Activated naive CD8-positive, alpha-beta T cell (primary cell): ENCODE results near the gene SLC5A6.

ENCODE experiments used
- H3K27ac Mint-ChIP-seq: one replicate; pipeline ENCODE4 v1.8.0; 2021; ENCODE audit warnings: mixed read lengths
- H3K27me3 Mint-ChIP-seq: one replicate; pipeline ENCODE4 v1.8.0; 2021; ENCODE audit warnings: mixed read lengths
- H3K36me3 Mint-ChIP-seq: one replicate; pipeline ENCODE4 v1.8.0; 2021; ENCODE audit warnings: mixed read lengths
- H3K4me1 Mint-ChIP-seq: one replicate; pipeline ENCODE4 v1.8.0; 2021; ENCODE audit warnings: low read depth, mixed read lengths
- H3K4me3 Mint-ChIP-seq: one replicate; pipeline ENCODE4 v1.8.0; 2021; ENCODE audit warnings: mild to moderate bottlenecking, mixed read lengths
- H3K9me3 Mint-ChIP-seq: one replicate; pipeline ENCODE4 v1.8.0; 2021; ENCODE audit warnings: low read depth, mixed read lengths

The SLC5A6 gene

DNA sequence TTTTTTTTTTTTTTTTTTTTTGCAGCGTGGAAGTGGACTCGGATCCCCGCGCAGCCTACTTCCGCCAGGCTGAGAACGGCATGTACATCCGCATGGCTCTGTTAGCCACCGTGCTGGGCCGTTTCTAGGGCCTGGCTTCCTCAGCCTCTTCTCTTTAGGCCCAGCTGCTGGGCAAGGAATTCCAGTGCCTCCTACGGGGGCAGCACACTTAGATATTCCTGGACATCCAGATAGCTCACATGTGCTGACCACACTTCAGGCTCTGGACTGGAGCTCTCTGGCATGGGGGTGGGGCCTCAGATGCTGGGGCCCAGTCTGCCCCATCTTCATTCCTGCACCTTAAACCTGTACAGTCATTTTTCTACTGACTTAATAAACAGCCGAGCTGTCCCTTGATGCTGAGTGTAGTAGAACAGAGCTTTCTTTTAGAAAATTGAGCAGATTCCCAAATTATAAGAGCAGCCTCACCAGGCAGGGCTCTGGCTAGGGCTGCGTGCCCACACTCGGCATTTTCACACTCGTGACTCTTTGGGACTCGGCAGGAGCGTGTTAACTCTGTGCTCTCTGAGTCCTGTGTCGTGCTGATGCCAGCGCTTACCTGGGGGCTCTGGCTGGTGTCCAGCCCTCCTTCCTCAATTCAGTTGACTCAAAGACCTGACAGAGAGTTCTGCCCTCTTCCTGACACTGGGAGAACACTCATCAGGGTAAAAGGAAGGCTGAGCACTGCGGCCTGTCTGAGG lies 31.5 kb upstream of the SLC5A6 start:
- Mint-ChIP-seq H3K36me3 (no peaks in the 10 kb centered on the region), H3K9me3 (no peaks in the 10 kb centered on the region), H3K4me1 (peaks cover 2% of the 10 kb centered on the region), H3K27me3 (no peaks in the 10 kb centered on the region), H3K4me3 (no peak overlapping the region), H3K27ac (no peak overlapping the region)

DNA sequence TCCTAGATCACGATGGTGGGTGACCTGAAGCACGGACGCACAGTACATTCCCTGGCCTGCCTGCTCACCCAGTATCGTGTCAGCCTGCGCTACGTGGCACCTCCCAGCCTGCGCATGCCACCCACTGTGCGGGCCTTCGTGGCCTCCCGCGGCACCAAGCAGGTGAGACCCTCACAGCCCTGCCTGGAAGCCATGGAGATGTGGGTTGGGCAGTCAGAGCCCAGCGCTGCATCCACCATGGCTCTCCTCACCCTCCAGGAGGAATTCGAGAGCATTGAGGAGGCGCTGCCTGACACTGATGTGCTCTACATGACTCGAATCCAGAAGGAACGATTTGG lies 30.5 kb upstream of the SLC5A6 start:
- H3K4me3 Mint-ChIP-seq = no peak overlapping the region
- no peak overlapping the region for H3K27ac Mint-ChIP-seq

DNA sequence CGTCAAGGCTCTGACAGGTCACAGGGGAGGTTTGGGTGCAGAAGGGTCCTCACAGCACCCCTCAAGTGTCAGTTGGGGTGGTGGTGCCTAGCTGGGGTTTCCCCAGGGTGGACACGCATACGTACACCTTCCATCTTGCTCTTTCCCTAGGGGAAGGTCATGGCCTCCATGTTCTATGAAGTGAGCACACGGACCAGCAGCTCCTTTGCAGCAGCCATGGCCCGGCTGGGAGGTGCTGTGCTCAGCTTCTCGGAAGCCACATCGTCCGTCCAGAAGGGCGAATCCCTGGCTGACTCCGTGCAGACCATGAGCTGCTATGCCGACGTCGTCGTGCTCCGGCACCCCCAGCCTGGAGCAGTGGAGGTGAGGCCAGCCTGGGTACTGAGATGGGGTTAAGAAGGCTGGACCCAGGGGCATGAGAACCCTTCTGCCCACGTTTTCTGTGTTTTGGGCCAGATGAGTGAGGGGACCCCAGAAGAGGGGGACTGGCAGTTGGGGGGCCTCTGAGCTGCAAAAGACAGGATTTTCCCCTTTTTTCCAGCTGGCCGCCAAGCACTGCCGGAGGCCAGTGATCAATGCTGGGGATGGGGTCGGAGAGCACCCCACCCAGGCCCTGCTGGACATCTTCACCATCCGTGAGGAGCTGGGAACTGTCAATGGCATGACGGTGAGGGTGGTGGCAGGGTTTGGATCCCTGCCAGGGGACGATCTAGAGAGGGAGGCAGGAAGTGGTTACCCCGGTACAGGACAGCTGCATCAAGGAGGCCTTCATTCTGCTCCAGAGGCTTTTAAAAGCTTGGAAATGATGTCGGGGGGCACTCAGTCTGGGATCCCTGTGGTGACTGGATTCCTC lies 29.9 kb upstream of the SLC5A6 start:
- Mint-ChIP-seq H3K4me1 (peaks cover 2% of the 10 kb centered on the region), H3K27me3 (no peaks in the 10 kb centered on the region), H3K4me3 (no peak overlapping the region), H3K9me3 (no peaks in the 10 kb centered on the region), H3K27ac (no peak overlapping the region), H3K36me3 (no peaks in the 10 kb centered on the region)

More for the DNA sequence above, 30.5 kb upstream of the SLC5A6 start:
- Mint-ChIP-seq H3K27me3 (no peaks in the 10 kb centered on the region), H3K9me3 (no peaks in the 10 kb centered on the region), H3K4me1 (peaks cover 2% of the 10 kb centered on the region), H3K36me3 (no peaks in the 10 kb centered on the region)

DNA sequence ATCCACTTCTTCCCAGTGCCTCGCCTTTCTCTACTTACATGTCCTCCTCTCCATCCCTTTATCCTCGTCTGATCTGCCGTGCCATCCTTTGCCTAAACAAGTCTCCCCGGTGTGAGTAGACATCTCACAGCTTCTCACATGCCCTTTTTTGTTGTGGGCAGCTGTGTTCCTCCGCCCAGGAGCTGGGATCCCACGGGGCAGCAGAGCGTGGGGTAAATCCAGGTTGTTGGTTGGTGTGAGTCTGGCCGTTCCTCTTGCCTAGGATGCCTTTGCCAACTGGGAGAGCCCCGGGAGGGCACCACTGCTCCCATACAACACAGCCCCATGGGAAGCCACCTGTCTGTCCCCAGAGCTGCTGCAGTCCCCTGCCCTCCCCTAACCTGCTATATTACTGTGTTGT lies 28.3 kb upstream of the SLC5A6 start:
- Mint-ChIP-seq H3K4me3 (no peak overlapping the region), H3K27me3 (no peaks in the 10 kb centered on the region), H3K4me1 (peaks cover 2% of the 10 kb centered on the region), H3K27ac (no peak overlapping the region), H3K36me3 (no peaks in the 10 kb centered on the region), H3K9me3 (no peaks in the 10 kb centered on the region)

DNA sequence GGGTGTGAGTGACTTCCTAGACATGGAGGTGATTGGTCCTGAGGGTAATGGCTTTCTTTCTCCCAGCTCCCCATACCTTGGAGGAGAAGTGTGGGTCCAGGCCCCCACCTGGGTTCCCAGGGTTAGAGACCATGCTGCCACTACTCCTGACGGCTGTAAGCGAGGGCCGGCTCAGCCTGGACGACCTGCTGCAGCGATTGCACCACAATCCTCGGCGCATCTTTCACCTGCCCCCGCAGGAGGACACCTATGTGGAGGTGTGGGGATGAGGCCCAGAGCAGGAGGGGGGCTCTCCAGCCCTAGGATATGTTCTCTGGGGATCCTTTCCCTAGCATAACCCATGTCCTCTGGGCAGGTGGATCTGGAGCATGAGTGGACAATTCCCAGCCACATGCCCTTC lies 26.9 kb upstream of the SLC5A6 start:
- peaks cover 2% of the 10 kb centered on the region for H3K4me1 Mint-ChIP-seq
- H3K36me3 Mint-ChIP-seq = no peaks in the 10 kb centered on the region
- no peaks in the 10 kb centered on the region for H3K27me3 Mint-ChIP-seq
- no peaks in the 10 kb centered on the region for H3K9me3 Mint-ChIP-seq
- no peak overlapping the region for H3K27ac Mint-ChIP-seq
- H3K4me3 Mint-ChIP-seq = no peak overlapping the region

DNA sequence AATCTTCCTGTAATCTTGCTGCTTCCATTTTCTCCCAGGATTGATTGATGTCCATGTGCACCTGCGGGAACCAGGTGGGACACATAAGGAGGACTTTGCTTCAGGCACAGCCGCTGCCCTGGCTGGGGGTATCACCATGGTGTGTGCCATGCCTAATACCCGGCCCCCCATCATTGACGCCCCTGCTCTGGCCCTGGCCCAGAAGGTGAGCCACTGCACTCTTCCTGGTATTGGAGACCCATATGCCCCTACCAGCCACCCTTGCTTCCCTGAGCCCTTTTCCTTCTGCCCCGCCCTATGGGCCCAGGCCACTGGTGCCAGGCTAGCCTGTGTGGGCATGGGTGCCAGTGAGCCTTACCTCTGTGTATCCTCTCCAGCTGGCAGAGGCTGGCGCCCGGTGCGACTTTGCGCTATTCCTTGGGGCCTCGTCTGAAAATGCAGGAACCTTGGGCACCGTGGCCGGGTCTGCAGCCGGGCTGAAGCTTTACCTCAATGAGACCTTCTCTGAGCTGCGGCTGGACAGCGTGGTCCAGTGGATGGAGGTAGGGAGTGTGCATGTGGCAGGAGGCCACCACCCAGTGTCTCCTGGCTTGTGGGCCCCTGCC lies 25.4 kb upstream of the SLC5A6 start:
- H3K36me3 Mint-ChIP-seq = no peaks in the 10 kb centered on the region
- H3K27ac Mint-ChIP-seq = no peak overlapping the region
- H3K4me3 Mint-ChIP-seq = no peak overlapping the region
- no peaks in the 10 kb centered on the region for H3K9me3 Mint-ChIP-seq
- H3K27me3 Mint-ChIP-seq = no peaks in the 10 kb centered on the region
- peaks cover 2% of the 10 kb centered on the region for H3K4me1 Mint-ChIP-seq

DNA sequence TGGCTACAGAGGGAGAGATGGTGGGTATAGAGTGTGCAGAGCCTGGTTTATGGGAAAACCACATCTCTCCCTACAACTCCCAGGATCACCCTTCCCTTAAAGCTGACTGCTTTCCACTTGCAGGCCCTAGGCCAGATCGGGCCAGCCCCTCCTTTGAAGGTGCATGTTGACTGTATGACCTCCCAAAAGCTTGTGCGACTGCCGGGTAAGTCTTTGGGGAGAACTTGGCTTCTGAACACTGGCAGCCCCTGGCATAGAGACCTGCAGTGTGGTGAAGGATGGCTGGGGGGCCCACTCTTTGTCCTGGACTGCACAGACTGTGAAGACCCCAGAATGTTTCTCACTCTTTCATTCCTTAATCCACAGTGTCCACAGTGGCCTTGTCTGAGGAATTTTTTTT lies 24.6 kb upstream of the SLC5A6 start:
- H3K27me3 Mint-ChIP-seq = no peaks in the 10 kb centered on the region
- H3K36me3 Mint-ChIP-seq = no peaks in the 10 kb centered on the region
- H3K4me3 Mint-ChIP-seq = no peak overlapping the region
- H3K27ac Mint-ChIP-seq = no peak overlapping the region
- peaks cover 2% of the 10 kb centered on the region for H3K4me1 Mint-ChIP-seq
- H3K9me3 Mint-ChIP-seq = no peaks in the 10 kb centered on the region

DNA sequence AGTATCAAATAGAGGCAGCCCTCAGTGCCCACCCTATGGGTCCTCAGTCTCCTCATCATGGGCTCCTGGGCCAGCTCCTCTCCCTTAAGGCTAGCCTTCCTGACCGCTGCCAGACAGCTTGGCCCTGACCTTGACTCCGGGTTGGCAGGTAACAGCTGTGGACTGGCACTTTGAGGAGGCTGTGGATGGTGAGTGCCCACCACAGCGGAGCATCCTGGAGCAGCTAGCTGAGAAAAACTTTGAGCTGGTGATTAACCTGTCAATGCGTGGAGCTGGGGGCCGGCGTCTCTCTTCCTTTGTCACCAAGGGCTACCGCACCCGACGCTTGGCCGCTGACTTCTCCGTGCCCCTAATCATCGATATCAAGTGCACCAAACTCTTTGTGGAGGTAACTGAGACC lies 24.1 kb upstream of the SLC5A6 start:
- Mint-ChIP-seq H3K27ac (no peak overlapping the region), H3K36me3 (peaks cover 3% of the 10 kb centered on the region), H3K4me3 (no peak overlapping the region)

DNA sequence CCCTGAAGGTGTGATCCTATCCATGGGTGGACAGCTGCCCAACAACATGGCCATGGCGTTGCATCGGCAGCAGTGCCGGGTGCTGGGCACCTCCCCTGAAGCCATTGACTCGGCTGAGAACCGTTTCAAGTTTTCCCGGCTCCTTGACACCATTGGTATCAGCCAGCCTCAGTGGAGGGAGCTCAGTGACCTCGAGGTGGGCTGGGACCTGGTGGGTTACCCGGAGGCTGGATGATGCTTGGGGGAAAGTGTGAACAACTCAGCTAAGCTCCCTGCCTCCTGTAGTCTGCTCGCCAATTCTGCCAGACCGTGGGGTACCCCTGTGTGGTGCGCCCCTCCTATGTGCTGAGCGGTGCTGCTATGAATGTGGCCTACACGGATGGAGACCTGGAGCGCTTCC lies 21.3 kb upstream of the SLC5A6 start:
- peaks cover 3% of the 10 kb centered on the region for H3K36me3 Mint-ChIP-seq

More for the DNA sequence above, 24.1 kb upstream of the SLC5A6 start:
- H3K4me1 Mint-ChIP-seq = no peaks in the 10 kb centered on the region
- no peaks in the 10 kb centered on the region for H3K9me3 Mint-ChIP-seq
- no peaks in the 10 kb centered on the region for H3K27me3 Mint-ChIP-seq

DNA sequence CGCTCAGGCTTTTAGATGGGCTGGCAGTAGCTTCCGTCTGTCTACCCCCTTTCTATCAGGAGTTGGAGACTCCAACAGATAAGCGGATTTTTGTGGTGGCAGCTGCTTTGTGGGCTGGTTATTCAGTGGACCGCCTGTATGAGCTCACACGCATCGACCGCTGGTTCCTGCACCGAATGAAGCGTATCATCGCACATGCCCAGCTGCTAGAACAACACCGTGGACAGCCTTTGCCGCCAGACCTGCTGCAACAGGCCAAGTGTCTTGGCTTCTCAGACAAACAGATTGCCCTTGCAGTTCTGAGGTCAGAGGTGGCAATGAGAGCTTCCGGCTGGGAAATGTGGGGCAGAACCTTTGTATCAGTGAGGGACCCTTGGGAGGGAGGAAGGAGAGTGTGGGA lies 19.9 kb upstream of the SLC5A6 start:
- H3K4me1 Mint-ChIP-seq = no peaks in the 10 kb centered on the region
- H3K27me3 Mint-ChIP-seq = no peaks in the 10 kb centered on the region
- H3K9me3 Mint-ChIP-seq = no peaks in the 10 kb centered on the region
- H3K36me3 Mint-ChIP-seq = peaks cover 7% of the 10 kb centered on the region
- no peak overlapping the region for H3K27ac Mint-ChIP-seq
- H3K4me3 Mint-ChIP-seq = no peak overlapping the region

More for the DNA sequence above, 21.3 kb upstream of the SLC5A6 start:
- Mint-ChIP-seq H3K4me1 (no peaks in the 10 kb centered on the region), H3K27ac (no peak overlapping the region), H3K9me3 (no peaks in the 10 kb centered on the region), H3K27me3 (no peaks in the 10 kb centered on the region), H3K4me3 (no peak overlapping the region)

DNA sequence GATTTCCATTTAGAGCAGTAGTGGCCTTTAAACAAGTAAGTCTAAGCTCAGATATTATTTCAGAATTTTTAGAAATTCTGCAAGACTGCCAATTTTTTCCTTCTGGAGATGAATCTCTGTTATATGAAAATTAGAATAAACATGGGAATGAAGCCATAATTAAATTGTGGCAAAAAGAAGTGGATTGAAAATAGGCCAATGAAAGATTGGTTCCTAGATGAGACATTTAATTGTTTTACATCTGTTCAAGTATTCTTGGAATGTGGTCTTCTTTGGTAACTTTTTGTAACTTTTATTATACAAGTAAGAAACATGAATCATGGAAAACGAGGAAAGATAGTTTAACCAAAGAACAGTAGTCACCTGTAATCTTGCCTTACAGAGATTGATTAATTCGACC lies 15.4 kb upstream of the SLC5A6 start:
- Mint-ChIP-seq H3K36me3 (peaks cover 16% of the 10 kb centered on the region), H3K4me1 (no peaks in the 10 kb centered on the region), H3K9me3 (no peaks in the 10 kb centered on the region), H3K27me3 (no peaks in the 10 kb centered on the region), H3K4me3 (no peak overlapping the region), H3K27ac (no peak overlapping the region)

DNA sequence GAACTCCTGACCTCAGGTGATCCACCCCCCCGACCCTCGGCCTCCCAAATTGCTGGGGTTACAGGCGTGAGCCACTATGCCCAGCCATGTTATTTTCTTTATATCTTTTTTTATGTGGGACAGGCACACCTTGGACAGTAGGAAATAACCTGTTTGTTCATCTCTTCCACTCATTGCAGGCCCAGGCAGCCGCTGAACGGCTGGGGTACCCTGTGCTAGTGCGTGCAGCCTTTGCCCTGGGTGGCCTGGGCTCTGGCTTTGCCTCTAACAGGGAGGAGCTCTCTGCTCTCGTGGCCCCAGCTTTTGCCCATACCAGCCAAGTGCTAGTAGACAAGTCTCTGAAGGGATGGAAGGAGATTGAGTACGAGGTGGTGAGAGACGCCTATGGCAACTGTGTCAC lies 13.5 kb upstream of the SLC5A6 start:
- H3K36me3 Mint-ChIP-seq = peaks cover 18% of the 10 kb centered on the region
- H3K4me3 Mint-ChIP-seq = no peak overlapping the region
- H3K4me1 Mint-ChIP-seq = no peaks in the 10 kb centered on the region
- no peaks in the 10 kb centered on the region for H3K27me3 Mint-ChIP-seq
- no peak overlapping the region for H3K27ac Mint-ChIP-seq
- H3K9me3 Mint-ChIP-seq = no peaks in the 10 kb centered on the region

DNA sequence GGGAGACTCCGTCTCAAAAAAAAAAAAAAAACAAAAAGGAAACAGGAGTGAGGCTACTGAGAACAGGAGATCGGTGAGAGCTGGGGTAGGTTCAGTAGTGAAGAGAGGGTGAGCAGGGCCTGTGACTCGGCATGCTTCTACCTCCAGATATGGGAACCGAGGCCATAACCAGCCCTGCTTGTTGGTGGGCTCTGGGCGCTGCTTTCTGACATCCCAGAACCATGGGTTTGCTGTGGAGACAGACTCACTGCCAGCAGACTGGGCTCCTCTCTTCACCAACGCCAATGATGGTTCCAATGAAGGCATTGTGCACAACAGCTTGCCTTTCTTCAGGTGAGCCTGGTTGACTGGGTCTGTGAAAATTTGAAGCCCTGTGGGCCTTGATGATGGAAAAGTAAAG lies 11.3 kb upstream of the SLC5A6 start:
- peaks cover 23% of the 10 kb centered on the region for H3K36me3 Mint-ChIP-seq
- H3K27me3 Mint-ChIP-seq = no peaks in the 10 kb centered on the region
- H3K4me3 Mint-ChIP-seq = no peak overlapping the region
- peaks cover 11% of the 10 kb centered on the region for H3K4me1 Mint-ChIP-seq
- no peaks in the 10 kb centered on the region for H3K9me3 Mint-ChIP-seq
- no peak overlapping the region for H3K27ac Mint-ChIP-seq

DNA sequence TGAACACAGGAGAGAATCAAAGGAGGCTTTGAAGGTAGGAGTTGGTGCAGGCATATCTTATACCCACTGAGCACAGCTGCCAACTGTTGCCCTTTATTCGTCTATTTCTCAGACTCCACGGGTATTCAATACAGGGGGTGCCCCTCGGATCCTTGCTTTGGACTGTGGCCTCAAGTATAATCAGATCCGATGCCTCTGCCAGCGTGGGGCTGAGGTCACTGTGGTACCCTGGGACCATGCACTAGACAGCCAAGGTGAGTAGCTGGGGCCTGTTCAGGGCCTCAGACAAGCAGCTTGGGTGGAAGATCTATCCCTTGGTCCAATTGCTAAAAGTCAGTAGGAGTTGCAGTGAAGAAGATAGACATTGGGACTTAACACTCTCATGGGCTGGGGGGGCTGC lies 10.3 kb upstream of the SLC5A6 start:
- Mint-ChIP-seq H3K27ac (no peak overlapping the region), H3K4me1 (peaks cover 20% of the 10 kb centered on the region), H3K4me3 (no peak overlapping the region), H3K9me3 (no peaks in the 10 kb centered on the region), H3K36me3 (peaks cover 25% of the 10 kb centered on the region), H3K27me3 (no peaks in the 10 kb centered on the region)

DNA sequence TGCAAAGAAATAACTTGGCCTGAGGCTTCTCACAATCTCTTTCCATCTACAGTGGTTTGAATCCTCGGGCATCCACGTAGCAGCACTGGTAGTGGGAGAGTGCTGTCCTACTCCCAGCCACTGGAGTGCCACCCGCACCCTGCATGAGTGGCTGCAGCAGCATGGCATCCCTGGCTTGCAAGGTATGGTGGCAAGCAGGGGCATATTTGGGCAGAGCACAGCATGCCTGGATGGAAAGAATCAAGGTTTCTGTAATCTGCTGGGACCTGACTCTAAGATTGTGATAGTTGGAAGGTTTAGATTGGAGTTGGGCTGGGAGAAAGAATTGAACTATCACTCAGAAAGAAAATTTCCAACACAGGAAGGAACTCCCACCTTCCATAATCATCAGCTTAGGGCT lies 9.1 kb upstream of the SLC5A6 start:
- peaks cover 29% of the 10 kb centered on the region for H3K36me3 Mint-ChIP-seq
- H3K4me3 Mint-ChIP-seq = no peak overlapping the region
- no peaks in the 10 kb centered on the region for H3K9me3 Mint-ChIP-seq
- no peak overlapping the region for H3K27ac Mint-ChIP-seq
- peaks cover 29% of the 10 kb centered on the region for H3K4me1 Mint-ChIP-seq
- no peaks in the 10 kb centered on the region for H3K27me3 Mint-ChIP-seq
